Hematopoietic multipotent progenitor cell (in vitro differentiated cells): ENCODE results near the gene SPEG. TPM values are rescaled to one million over a fixed set of nuclear protein-coding genes. Genes with fewer than 3 reads are reported as not detected.
A peak's percentile ranks its signal among the peaks of the same experiment; 100 is the strongest.

ENCODE experiments used
- DNase-seq, 3 donors: peaks; one replicate each; pipeline ENCODE4 v3.0.0-alpha.2; 2011 to 2015; ENCODE audit warnings: low read depth in 2 of 3, low spot score in 2 of 3
- total RNA-seq: library from RNA; depleted of rRNA; stranded (reverse); fragments of >200 nt; gene quantifications from one replicate; pipeline ENCODE4 v1.2.3, GENCODE V29; 2012

Gene SPEG
- total RNA-seq, 1 donor = 0.81 TPM

DNA sequence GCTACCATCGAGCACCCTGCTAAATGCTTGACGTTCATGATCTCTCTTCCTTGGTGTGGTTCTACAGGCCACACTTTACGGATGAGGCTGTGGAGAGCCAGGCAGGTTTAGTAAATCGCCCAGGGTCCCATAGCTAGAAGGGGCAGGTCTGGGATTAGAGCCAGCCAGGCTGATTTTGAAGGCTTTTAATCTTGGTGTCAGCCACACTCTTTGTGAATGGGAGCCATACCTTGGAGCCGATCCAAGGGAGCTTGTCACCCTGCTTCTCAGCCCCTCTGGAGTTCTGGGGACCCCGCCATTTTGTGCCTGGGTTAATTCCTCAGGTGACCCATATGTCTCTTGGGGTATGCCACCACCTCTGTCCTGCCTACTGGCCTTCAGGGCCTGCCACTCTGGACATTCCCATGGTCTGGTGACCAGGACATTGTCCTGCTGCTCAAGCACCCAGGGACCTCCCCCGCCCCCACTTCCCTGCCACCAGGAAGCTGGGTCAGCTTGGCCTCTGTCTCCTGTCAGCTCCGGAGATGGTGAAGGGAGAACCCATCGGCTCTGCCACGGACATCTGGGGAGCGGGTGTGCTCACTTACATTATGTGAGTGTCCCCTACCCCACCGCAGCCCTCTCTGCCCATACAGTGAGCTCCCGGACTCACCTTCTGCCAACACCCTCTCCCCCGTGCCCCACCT lies 56.8 kb downstream of the SPEG start:
- DNase-seq = no peak

GRCh38 chr2:219492575-219492974 lies 57.9 kb downstream of the SPEG start:
- no peak for DNase-seq

- no peak for DNase-seq
Measured at GRCh38 chr2:219493086-219493485, 58.4 kb downstream of the SPEG start.

- no peak for DNase-seq
Measured at GRCh38 chr2:219494952-219495530, 60.4 kb downstream of the SPEG start.

GRCh38 chr2:219495531-219496122 lies 61.0 kb downstream of the SPEG start:
- DNase-seq = peak in 2 of 3 donors; percentile 75 to 84

DNA sequence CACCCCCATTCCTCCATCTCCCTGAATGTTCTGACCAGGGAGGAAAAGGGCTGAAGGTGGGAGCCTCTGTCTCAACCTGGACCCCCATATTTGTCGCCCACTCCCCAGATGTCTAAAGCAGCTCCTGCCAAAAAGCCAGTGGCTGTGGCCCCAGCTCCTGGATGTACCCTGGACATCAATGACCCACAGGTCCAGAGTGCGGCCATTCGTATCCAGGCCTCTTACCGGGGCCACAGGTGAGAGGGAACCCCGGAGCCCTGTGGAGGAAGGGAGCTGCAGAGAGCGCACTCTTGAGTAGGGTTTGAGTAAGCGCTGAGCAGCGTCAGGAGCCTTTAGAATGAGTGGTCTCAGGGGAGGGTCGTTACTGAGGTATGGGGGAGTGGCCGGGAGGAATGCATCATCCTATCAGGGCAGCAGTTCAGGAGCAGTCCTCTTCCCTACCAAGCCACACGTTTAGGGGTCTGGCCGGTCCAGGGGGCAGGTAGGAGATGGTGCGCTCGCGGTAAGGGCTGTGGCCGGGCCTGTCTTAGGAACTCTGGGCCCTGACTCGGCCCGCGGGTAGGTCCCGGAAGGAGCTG lies 61.7 kb downstream of the SPEG start:
- no peak for DNase-seq

GRCh38 chr2:219496825-219497494 lies 62.3 kb downstream of the SPEG start:
- DNase-seq = no peak

- no peak for DNase-seq
Measured at GRCh38 chr2:219497495-219498279, 63.0 kb downstream of the SPEG start.

- peak; percentile 74 to 98 (median 94) for DNase-seq
Measured at GRCh38 chr2:219498280-219499057, 63.8 kb downstream of the SPEG start, which contains the start of gene GMPPA. Gene GMPPA (plus strand): TSS chr2:219498891. CDS start chr2:219499976, 1,085 bp downstream.

DNA sequence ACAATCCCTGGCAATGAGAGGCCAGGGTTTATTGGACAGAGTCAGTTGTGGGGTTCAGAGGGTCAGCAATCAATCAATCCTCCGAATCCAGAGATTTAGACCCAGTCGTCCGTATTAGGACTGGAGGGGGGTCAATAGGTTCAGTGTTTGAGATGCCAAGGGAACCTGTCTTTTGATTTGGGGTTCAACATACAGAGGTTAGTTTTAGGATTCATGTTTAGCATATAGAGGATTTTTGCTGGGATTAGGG lies 64.3 kb downstream of the SPEG start:
- DNase-seq = no peak

- no peak for DNase-seq
Measured at GRCh38 chr2:219499555-219499954, 64.9 kb downstream of the SPEG start.

DNA sequence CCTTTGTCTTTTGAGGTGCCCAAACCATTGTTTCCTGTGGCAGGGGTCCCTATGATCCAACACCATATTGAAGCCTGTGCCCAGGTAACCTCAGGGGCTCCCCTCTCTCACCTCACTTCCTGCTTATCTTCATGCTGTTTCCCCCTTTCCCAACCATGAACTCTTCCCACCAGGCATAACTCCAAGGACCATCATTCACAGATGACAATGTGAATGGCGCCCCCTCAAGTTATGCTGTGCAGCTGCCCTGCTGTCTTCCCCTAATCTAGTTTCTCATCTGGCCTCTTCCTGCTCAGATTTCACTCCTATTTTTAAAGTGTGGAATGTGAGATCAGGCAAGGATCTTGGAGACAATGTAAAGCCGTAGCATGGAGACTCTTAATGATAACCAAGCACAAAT lies 65.5 kb downstream of the SPEG start:
- no peak for DNase-seq

GRCh38 chr2:219501849-219502248 lies 67.2 kb downstream of the SPEG start:
- no peak for DNase-seq

DNA sequence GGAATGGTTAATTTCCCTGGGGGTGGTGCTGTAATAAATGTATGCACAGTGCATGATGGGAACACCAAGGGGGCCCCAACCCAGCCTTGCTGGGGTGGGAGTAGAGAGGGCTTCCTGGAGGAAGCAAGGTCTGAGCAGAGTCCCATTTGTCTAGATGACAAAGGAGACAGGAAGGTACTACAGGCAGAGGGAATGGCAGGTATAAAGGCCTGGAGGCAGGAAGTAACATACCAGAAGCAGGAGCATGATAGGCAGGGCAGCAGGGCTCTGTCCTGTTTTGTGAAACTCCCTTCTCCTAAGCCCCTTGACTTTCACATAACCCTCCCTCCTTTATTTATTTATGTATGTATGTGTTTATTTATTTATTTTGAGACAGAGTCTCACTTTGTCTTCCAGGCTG lies 68.0 kb downstream of the SPEG start:
- no peak for DNase-seq

- DNase-seq = no peak
Measured at GRCh38 chr2:219505585-219505984, 70.9 kb downstream of the SPEG start.

GRCh38 chr2:219506153-219506801 lies 71.6 kb downstream of the SPEG start:
- no peak for DNase-seq

- DNase-seq = no peak
Measured at GRCh38 chr2:219506802-219507526, 72.3 kb downstream of the SPEG start.

DNA sequence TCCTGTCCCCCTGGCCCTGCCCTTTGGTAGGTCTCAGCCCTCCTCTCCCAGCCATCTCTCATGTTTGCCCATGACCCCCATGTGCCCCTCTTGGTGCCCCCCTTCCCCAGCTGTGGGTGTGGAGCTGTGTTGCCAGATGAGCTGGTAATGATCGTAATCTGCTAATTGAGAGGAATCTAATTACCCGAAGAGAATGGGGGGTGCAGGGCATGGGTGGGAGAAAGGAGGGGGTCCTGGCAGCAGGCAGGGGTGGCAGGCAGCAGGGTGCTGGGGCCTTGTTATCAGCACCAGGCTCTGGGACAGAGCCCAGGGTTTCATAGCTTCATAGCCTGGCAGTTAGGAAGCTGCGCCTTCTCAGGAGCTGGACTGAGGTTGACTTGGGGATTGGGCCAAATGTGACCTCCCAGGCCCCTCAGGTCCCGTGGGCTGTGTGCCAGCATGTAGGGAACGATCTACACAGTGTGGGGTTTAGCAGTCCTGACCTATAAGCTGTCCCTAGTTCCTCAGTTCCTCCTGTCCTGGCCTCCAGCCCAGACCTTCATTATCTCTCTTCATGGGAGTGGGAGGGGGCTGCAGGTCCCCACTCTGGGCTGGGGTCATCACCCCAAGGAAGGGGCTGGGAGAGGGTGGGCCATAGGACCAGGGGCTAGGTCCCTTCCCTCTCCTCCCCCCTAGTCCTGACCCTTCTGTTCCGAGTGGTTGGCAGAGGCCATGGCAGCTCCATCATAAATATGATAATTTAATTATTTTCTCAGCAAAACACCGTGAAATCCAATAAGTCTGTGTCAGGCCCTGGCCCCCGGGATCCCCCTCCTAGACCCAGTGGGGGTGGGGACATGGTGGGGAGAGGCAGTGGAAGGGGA lies 73.2 kb downstream of the SPEG start:
- DNase-seq = no peak
